Mesothelial cell of epicardium (in vitro differentiated cells): ENCODE measurements around the gene ZNF12. TPM values are rescaled to one million over a fixed set of nuclear protein-coding genes. Genes with fewer than 3 reads are reported as not detected.
A peak's percentile ranks its signal among the peaks of the same experiment; 100 is the strongest.

Experiments
- DNase-seq, 2 experiments: peaks; one replicate each; pipeline ENCODE4 v3.0.0; 2021; ENCODE audit warnings: low spot score in 2 of 2; ENCODE audit not compliant: unreplicated experiment in 2 of 2
- H3K27ac Mint-ChIP-seq: 2 replicates; pipeline ENCODE4 v1.8.0; 2021; ENCODE audit warnings: mixed read lengths
- H3K27me3 Mint-ChIP-seq: 2 replicates; pipeline ENCODE4 v1.8.0; 2021; ENCODE audit warnings: low read depth, mixed read lengths
- H3K36me3 Mint-ChIP-seq: 2 replicates; pipeline ENCODE4 v1.8.0; 2021; ENCODE audit warnings: mixed read lengths
- H3K4me1 Mint-ChIP-seq: 2 replicates; pipeline ENCODE4 v1.8.0; 2021; ENCODE audit warnings: mixed read lengths
- H3K4me3 Mint-ChIP-seq: 2 replicates; pipeline ENCODE4 v1.8.0; 2021; ENCODE audit warnings: mild to moderate bottlenecking, moderate library complexity, mixed read lengths
- H3K9me3 Mint-ChIP-seq: 2 replicates; pipeline ENCODE4 v1.8.0; 2021; ENCODE audit warnings: mixed read lengths
- total RNA-seq: library from RNA; stranded (reverse); gene quantifications from 3 replicates; pipeline ENCODE4 v1.2.1, GENCODE V29; 2021
- TF ChIP-seq, protein P1 (sequence below): fragments of 200-600 bp; sonication (generic); IDR thresholded peaks from one replicate; pipeline ENCODE4 v1.5.0; 2021; ENCODE audit warnings: antibody characterized with exemption; ENCODE audit not compliant: unreplicated experiment

Gene ZNF12
- total RNA-seq, 1 donor from 2014 or later: 32.2 TPM

DNA sequence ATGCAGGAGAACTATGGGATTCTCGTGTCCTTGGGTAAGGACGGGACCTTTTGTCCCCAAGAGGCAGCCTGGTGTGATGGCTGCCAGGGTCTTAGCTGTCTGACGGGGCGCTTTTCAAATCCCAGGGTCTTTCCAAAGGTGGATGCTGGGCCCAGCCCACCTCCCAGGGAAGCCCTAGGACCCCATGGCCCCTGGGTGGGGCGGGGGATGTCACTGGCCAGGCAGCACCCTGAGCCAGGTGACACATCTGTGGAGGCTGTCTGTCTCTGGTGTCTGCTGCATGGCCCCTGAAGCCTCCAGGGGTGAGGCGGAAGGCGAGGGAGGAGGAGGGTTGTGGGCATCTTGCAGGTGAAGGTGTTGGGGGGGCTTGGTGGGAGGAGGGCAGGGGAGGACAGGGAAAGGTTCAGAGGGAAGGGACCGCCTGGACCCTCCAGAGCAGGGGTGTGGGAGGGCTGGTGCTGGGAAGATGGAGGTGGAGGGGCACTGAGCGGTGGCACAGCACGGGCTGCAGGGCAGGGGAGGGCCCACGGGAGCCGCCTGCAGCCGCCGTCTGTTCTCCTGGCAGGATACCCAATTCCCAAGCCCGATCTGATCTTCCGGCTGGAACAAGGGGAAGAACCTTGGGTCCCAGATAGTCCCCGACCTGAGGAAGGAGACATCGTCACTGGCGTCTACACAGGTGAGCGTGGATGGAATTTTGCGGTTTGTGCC lies 62.7 kb downstream of the ZNF12 start:
- no peak for DNase-seq
- H3K4me3 Mint-ChIP-seq: no peak overlapping the region
- H3K27ac Mint-ChIP-seq: no peak overlapping the region
- no peaks in the 10 kb centered on the region for H3K9me3 Mint-ChIP-seq
- peaks cover 5% of the 10 kb centered on the region for H3K4me1 Mint-ChIP-seq
- peaks cover 23% of the 10 kb centered on the region for H3K36me3 Mint-ChIP-seq
- H3K27me3 Mint-ChIP-seq: no peaks in the 10 kb centered on the region
- TF ChIP-seq, protein P1, sequence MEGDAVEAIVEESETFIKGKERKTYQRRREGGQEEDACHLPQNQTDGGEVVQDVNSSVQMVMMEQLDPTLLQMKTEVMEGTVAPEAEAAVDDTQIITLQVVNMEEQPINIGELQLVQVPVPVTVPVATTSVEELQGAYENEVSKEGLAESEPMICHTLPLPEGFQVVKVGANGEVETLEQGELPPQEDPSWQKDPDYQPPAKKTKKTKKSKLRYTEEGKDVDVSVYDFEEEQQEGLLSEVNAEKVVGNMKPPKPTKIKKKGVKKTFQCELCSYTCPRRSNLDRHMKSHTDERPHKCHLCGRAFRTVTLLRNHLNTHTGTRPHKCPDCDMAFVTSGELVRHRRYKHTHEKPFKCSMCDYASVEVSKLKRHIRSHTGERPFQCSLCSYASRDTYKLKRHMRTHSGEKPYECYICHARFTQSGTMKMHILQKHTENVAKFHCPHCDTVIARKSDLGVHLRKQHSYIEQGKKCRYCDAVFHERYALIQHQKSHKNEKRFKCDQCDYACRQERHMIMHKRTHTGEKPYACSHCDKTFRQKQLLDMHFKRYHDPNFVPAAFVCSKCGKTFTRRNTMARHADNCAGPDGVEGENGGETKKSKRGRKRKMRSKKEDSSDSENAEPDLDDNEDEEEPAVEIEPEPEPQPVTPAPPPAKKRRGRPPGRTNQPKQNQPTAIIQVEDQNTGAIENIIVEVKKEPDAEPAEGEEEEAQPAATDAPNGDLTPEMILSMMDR: no peak

GRCh38 chr7:6642861-6643640 lies 63.7 kb downstream of the ZNF12 start:
- Mint-ChIP-seq H3K36me3 (peaks cover 22% of the 10 kb centered on the region), H3K4me3 (no peak overlapping the region), H3K4me1 (peaks cover 15% of the 10 kb centered on the region), H3K9me3 (no peaks in the 10 kb centered on the region), H3K27ac (no peak overlapping the region), H3K27me3 (no peaks in the 10 kb centered on the region)
- TF ChIP-seq, protein P1: no peak
- no peak for DNase-seq

DNA sequence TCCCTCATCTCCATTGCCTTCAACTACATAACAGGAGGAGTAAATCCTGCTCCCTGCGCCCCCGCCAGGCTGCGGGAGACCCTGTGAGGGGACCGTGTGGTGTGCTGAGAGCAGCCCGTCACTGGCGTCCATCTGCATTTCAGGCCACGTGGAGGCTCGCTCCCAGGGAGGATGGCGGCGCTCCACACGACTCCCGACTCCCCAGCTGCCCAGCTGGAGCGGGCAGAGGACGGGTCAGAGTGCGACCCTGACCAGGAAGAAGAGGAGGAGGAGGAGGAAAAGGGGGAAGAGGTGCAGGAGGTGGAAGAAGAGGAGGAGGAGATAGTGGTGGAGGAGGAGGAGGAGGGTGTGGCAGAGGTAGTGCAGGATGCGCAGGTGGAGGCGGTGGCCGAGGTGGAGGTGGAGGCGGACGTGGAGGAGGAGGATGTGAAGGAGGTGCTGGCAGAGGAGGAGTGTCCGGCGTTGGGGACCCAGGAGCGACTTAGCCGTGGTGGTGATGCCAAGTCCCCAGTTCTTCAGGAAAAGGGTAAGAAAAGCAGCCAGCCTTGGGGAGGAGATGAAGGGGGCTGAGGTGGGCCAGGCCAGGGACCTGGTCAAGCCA lies 64.4 kb downstream of the ZNF12 start:
- H3K27ac Mint-ChIP-seq: no peak overlapping the region
- DNase-seq: no peak

DNA sequence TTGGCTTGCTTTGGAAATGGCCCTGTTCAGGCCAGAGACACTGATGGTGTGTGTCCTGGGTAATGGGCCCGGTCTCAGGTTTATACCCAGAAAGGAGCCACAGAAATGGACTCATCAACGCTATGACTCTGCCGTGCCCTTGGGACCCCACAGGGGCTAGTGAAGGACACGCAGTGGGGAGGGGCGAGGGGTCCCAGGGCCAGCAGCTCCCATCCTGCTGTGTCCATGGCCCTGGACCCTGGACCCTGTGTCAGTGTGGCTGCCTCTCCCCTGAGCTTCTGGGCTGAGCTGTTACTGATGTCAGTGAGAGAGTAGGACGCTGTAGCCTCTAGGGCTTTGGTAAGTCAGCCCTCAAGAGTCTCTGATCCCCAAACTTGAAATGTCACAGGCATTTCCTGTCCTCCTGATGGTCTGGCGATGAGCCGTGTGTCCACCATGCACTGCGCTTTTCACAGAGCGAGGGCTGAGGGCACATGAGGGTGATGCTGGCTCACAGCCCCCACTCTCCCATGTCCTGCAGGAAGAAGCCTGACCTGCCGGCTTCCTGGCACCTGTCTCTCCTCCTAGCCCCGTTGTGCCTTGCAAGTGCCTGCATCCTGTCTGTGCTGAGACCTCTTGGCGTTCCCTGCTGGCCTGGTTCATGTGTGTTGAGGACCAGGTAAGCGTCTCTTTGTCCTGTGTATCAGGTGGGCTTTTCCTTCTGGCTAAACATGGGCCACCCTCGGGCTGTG lies 65.3 kb downstream of the ZNF12 start:
- TF ChIP-seq, protein P1: no peak
- Mint-ChIP-seq H3K4me3 (no peak overlapping the region), H3K27me3 (no peaks in the 10 kb centered on the region), H3K27ac (no peak overlapping the region), H3K36me3 (peaks cover 19% of the 10 kb centered on the region), H3K4me1 (peaks cover 18% of the 10 kb centered on the region), H3K9me3 (no peaks in the 10 kb centered on the region)
- no peak for DNase-seq

More for the DNA sequence above, 64.4 kb downstream of the ZNF12 start:
- Mint-ChIP-seq H3K4me3 (no peak overlapping the region), H3K4me1 (peaks cover 18% of the 10 kb centered on the region), H3K9me3 (no peaks in the 10 kb centered on the region), H3K36me3 (peaks cover 22% of the 10 kb centered on the region), H3K27me3 (no peaks in the 10 kb centered on the region)
- TF ChIP-seq, protein P1: no peak

GRCh38 chr7:6640246-6640721 lies 66.5 kb downstream of the ZNF12 start:
- Mint-ChIP-seq H3K4me3 (no peak overlapping the region), H3K9me3 (no peaks in the 10 kb centered on the region), H3K4me1 (peaks cover 20% of the 10 kb centered on the region), H3K27me3 (no peaks in the 10 kb centered on the region), H3K27ac (peak overlapping the region; percentile 47), H3K36me3 (peaks cover 19% of the 10 kb centered on the region)
- DNase-seq: no peak
- TF ChIP-seq, protein P1: no peak
